ENCODE data around the gene LRIG2.

The LRIG2 gene

DNA sequence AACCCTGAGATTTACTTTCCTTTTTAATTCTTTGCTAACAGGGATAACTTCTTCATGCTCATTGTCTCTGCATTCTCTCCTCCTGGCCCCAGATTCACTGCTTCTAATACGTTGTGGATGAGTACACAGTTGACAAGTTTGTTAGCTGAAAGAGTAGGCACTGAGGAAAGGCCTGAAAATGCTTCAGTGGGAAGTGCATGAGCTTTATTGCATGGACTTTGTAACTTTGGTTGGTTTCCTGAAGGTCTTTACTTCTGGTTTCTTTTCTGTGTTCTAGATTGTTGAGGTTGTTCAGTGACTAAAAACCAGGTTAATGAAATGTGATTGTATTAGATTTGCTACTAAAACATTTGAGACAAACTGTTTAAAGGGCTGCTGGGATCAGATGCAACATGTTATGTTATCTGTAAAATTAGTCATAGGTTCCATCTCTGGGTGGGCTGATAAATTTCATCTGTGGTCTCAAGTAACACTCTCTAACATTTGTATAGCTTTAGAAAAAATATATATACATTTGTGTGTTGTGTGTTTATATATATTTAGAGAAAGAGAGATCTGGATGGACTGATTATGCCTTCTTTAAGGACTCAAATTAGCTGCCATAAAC is 19.1 kb downstream of the LRIG2 start:
- H3K27ac ChIP-seq (ENCODE audit: extremely low read depth, low read depth, low read length) = no peak overlapping the region
- ChIA-PET POLR2A (no interaction called here), CTCF (interaction anchor here (0.7 to 1.4 kb wide), 2 partner anchors 18 to 19 kb away, joined by 4 to 7 read pairs; partner anchors contain the start of gene LRIG2)
- TF ChIP-seq GLIS1 (tag by site-specific recombination; IDR thresholded peaks at IDR 0.05) = no peak
- TF ChIP-seq ZNF335 (tag by site-specific recombination; conservative IDR thresholded peaks at IDR 0.05) = no peak
- TF ChIP-seq ZNF19 (tag by site-specific recombination; IDR thresholded peaks at IDR 0.05; ENCODE audit: low read depth) = no peak
- TF ChIP-seq SETDB1 (IDR thresholded peaks at IDR 0.05; ENCODE audit: insufficient read length, low read length) = no peak
- TF ChIP-seq MYNN (tag by site-specific recombination; IDR thresholded peaks at IDR 0.05; ENCODE audit: borderline replicate concordance) = no peak
- TF ChIP-seq ZNF266 (tag by site-specific recombination; IDR thresholded peaks at IDR 0.05; ENCODE audit: low read depth) = no peak
- TF ChIP-seq KLF1 (tag by site-specific recombination; IDR thresholded peaks at IDR 0.05) = no peak
- TF ChIP-seq YY2 (tag by site-specific recombination; IDR thresholded peaks at IDR 0.05) = no peak
- TF ChIP-seq ZFP41 (tag by site-specific recombination; IDR thresholded peaks at IDR 0.05; ENCODE audit: borderline replicate concordance) = no peak
- TF ChIP-seq ZNF18 (tag by site-specific recombination; IDR thresholded peaks at IDR 0.05) = no peak
- no peak for TF ChIP-seq ZNF776 (tag by site-specific recombination; IDR thresholded peaks at IDR 0.05; ENCODE audit: borderline replicate concordance)
- TF ChIP-seq ZNF510 (tag by site-specific recombination; IDR thresholded peaks at IDR 0.05; ENCODE audit: insufficient replicate concordance) = no peak
- no peak for TF ChIP-seq ZSCAN4 (tag by site-specific recombination; IDR thresholded peaks at IDR 0.05)
- no peak for TF ChIP-seq ZNF701 (tag by site-specific recombination; IDR thresholded peaks at IDR 0.05)
- TF ChIP-seq IKZF3 (tag by site-specific recombination; IDR thresholded peaks at IDR 0.05) = no peak
- no peaks in the 10 kb centered on the region for H3K9me3 ChIP-seq (ENCODE audit: control insufficient read depth, insufficient read depth, low read depth, low read length)
- no peak overlapping the region for H3K4me3 ChIP-seq (ENCODE audit: low read depth, low read length)
- peaks cover 31 to 46% of the 10 kb centered on the region in 2 experiments for H3K36me3 ChIP-seq (ENCODE audit: control insufficient read depth in 2 of 2, insufficient read depth in 1 of 2, low read length in 2 of 2)
- no peaks in the 10 kb centered on the region for H3K4me1 ChIP-seq (ENCODE audit: control insufficient read depth, insufficient read depth, low read length)

- H3K9me3 ChIP-seq (ENCODE audit: control insufficient read depth, insufficient read depth, low read depth, low read length) = no peaks in the 10 kb centered on the region
- POLR2A ChIA-PET = no interaction called here
- no peak overlapping the region for H3K4me3 ChIP-seq (ENCODE audit: low read depth, low read length)
- H3K4me1 ChIP-seq (ENCODE audit: control insufficient read depth, insufficient read depth, low read length) = no peaks in the 10 kb centered on the region
- CTCF ChIA-PET = interaction anchor here (0.8 to 2.1 kb wide), 3 partner anchors 22 to 376 kb away, joined by 3 to 12 read pairs (median 7); partner anchors contain the start of gene LRIG2
- H3K36me3 ChIP-seq (ENCODE audit: control insufficient read depth in 2 of 2, insufficient read depth in 1 of 2, low read length in 2 of 2) = peaks cover 52 to 70% of the 10 kb centered on the region in 2 experiments
- H3K27ac ChIP-seq (ENCODE audit: extremely low read depth, low read depth, low read length) = no peak overlapping the region
- no peak for TF ChIP-seq ZNF654 (tag by site-specific recombination; IDR thresholded peaks at IDR 0.05; ENCODE audit: low read depth)
- no peak for TF ChIP-seq ZNF639 (tag by site-specific recombination; IDR thresholded peaks at IDR 0.05)
- TF ChIP-seq ZNF26 (tag by site-specific recombination; IDR thresholded peaks at IDR 0.05) = no peak
- TF ChIP-seq ZXDB (tag by site-specific recombination; IDR thresholded peaks at IDR 0.05) = no peak
- no peak for TF ChIP-seq RBAK (tag by site-specific recombination; IDR thresholded peaks at IDR 0.05)
- no peak for TF ChIP-seq ZNF302 (tag by site-specific recombination; IDR thresholded peaks at IDR 0.05; ENCODE audit: low read depth)
- no peak for TF ChIP-seq ZNF18 (tag by site-specific recombination; IDR thresholded peaks at IDR 0.05)
- TF ChIP-seq ZSCAN4 (tag by site-specific recombination; IDR thresholded peaks at IDR 0.05) = no peak
- no peak for TF ChIP-seq BCL11A (tag by site-specific recombination; IDR thresholded peaks at IDR 0.05; ENCODE audit: low read depth)
- TF ChIP-seq WT1 (tag by site-specific recombination; IDR thresholded peaks at IDR 0.05) = no peak
- no peak for TF ChIP-seq ZFP37 (tag by site-specific recombination; IDR thresholded peaks at IDR 0.05)
Observed at GRCh38 chr1:113094506-113094905, 21.5 kb downstream of the LRIG2 start.

Data from HEK293 (cell line).